SK-N-SH (cell line): ENCODE results near the gene PTPRD. TPM values are rescaled to one million over a fixed set of nuclear protein-coding genes. Genes with fewer than 3 reads are reported as not detected.

Experiments
- CTCF ChIA-PET: fragments of 300-600, 350-600 bp; formaldehyde crosslinking; extraction: SDS; loops from one replicate; lab custom pipeline; 2021; lab: Yijun Ruan, JAX
- POLR2A ChIA-PET: fragments of 350-600 bp; sonication (Branson Sonifier 250); formaldehyde crosslinking; extraction: SDS; loops from one replicate; lab custom pipeline; 2020; ENCODE audit warnings: antibody characterized with exemption, inconsistent platforms; lab: Yijun Ruan, JAX
- DNase-seq: peaks from one replicate; pipeline ENCODE4 v3.0.0; 2012
- H2AFZ ChIP-seq: fragments of 200-600 bp; sonication (generic); 2 replicates; pipeline ENCODE4 v1.8.1; 2016; ENCODE audit warnings: antibody characterized with exemption, mild to moderate bottlenecking, low read depth
- H3F3A ChIP-seq: fragments of 200-600 bp; sonication (generic); replicated peaks from 2 replicates; pipeline ENCODE3; 2016; ENCODE audit warnings: antibody characterized with exemption, mild to moderate bottlenecking; ENCODE audit not compliant: insufficient read depth
- H3K27ac ChIP-seq, 2 experiments: fragments of 200-500 bp in 1 of 2; fragments of 200-600 bp in 1 of 2; sonication (Bioruptor generic) in 1 of 2; sonication (generic), shearing (Covaris generic) in 1 of 2; 2 replicates each; pipeline versions ENCODE4 v1.5.1 to v1.6.1; 2014 to 2016; ENCODE audit warnings: low read depth in 2 of 2, inconsistent platforms in 1 of 2, low read length in 1 of 2, mild to moderate bottlenecking in 1 of 2, mixed read lengths in 1 of 2
- H3K27me3 ChIP-seq: fragments of 200-600 bp; sonication (generic), shearing (Covaris generic); 2 replicates; pipeline ENCODE4 v1.6.1; 2016; ENCODE audit warnings: mixed run types; ENCODE audit not compliant: insufficient read depth
- H3K36me3 ChIP-seq, 2 experiments: fragments of 200-500 bp in 1 of 2; fragments of 200-600 bp in 1 of 2; sonication (Bioruptor generic) in 1 of 2; sonication (generic) in 1 of 2; replicated peaks in 1 of 2; 2 replicates each; pipeline versions ENCODE3 to v1.5.1; 2014 to 2016; ENCODE audit warnings: low read length in 1 of 2, mild to moderate bottlenecking in 1 of 2; ENCODE audit not compliant: insufficient read depth in 2 of 2, control insufficient read depth in 1 of 2
- H3K4me1 ChIP-seq, 2 experiments: fragments of 200-500 bp in 1 of 2; fragments of 200-600 bp in 1 of 2; sonication (Bioruptor generic) in 1 of 2; sonication (generic), shearing (Covaris generic) in 1 of 2; 2 replicates each; pipeline versions ENCODE4 v1.5.1 to v1.6.1; 2014 to 2016; ENCODE audit warnings: low read depth in 1 of 2, low read length in 1 of 2, mixed run types in 1 of 2; ENCODE audit not compliant: insufficient read depth in 2 of 2, control insufficient read depth in 1 of 2
- H3K4me2 ChIP-seq: fragments of 200-600 bp; sonication (generic), shearing (Covaris generic); 2 replicates; pipeline ENCODE4 v1.6.1; 2017; ENCODE audit warnings: mixed run types
- H3K4me3 ChIP-seq, 2 experiments: fragments of 200-500 bp in 1 of 2; fragments of 200-600 bp in 1 of 2; sonication (Bioruptor generic) in 1 of 2; sonication (generic), shearing (Covaris generic) in 1 of 2; 2 replicates each; pipeline versions ENCODE4 v1.5.1 to v1.8.1; 2014 to 2016; ENCODE audit warnings: low read depth in 2 of 2, inconsistent platforms in 1 of 2, low read length in 1 of 2, mild to moderate bottlenecking in 1 of 2, mixed read lengths in 1 of 2, moderate library complexity in 1 of 2
- H3K79me2 ChIP-seq: fragments of 200-600 bp; sonication (generic); 2 replicates; pipeline ENCODE4 v1.8.1; 2017; ENCODE audit warnings: mild to moderate bottlenecking; ENCODE audit not compliant: insufficient read depth
- H3K9ac ChIP-seq: fragments of 200-600 bp; sonication (generic); 2 replicates; pipeline ENCODE4 v1.6.1; 2017; ENCODE audit warnings: mixed run types
- H3K9me2 ChIP-seq: fragments of 200-600 bp; sonication (generic); 2 replicates; pipeline ENCODE4 v1.6.1; 2017; ENCODE audit warnings: mixed run types
- H3K9me3 ChIP-seq: fragments of 200-600 bp; sonication (generic); 2 replicates; pipeline ENCODE4 v1.6.1; 2017; ENCODE audit warnings: mixed run types, mild to moderate bottlenecking, moderate library complexity
- H4K20me1 ChIP-seq: fragments of 200-600 bp; sonication (generic); 2 replicates; pipeline ENCODE4 v1.6.1; 2017; ENCODE audit warnings: mild to moderate bottlenecking, mixed run types; ENCODE audit not compliant: insufficient read depth
- CTCF ChIP-seq: fragments of 200-600 bp; sonication (generic); IDR thresholded peaks from 2 replicates; pipeline ENCODE4 v1.6.1; 2017; ENCODE audit warnings: antibody characterized with exemption, mild to moderate bottlenecking, moderate library complexity
- EP300 ChIP-seq, 2 experiments: IDR thresholded peaks; 2 replicates each; pipeline versions ENCODE4 v1.4.0 to v1.6.1; 2012; ENCODE audit warnings: borderline replicate concordance in 1 of 2, low read depth in 1 of 2, low read length in 1 of 2
- EZH2phosphoT487 ChIP-seq: fragments of 200-600 bp; sonication (generic); IDR thresholded peaks from 2 replicates; pipeline ENCODE4 v1.6.1; 2017; ENCODE audit warnings: low read depth, mixed run types, mild to moderate bottlenecking, antibody characterized with exemption, moderate library complexity, borderline replicate concordance
- FOSL2 ChIP-seq: IDR thresholded peaks from 2 replicates; pipeline ENCODE4 v1.4.0; 2012; ENCODE audit warnings: low read depth, mild to moderate bottlenecking, moderate library complexity, borderline replicate concordance
- FOXM1 ChIP-seq: IDR thresholded peaks from 2 replicates; pipeline ENCODE4 v1.4.0; 2012; ENCODE audit warnings: low read depth, mild to moderate bottlenecking
- GABPA ChIP-seq: IDR thresholded peaks from 2 replicates; pipeline ENCODE4 v1.4.0; 2012; ENCODE audit warnings: low read depth, mild to moderate bottlenecking
- MAX ChIP-seq: IDR thresholded peaks from 2 replicates; pipeline ENCODE4 v1.4.0; 2012; ENCODE audit warnings: low read depth
- MEF2A ChIP-seq: IDR thresholded peaks from 2 replicates; pipeline ENCODE4 v1.4.0; 2012; ENCODE audit warnings: low read depth, borderline replicate concordance
- NRF1 ChIP-seq: IDR thresholded peaks from 2 replicates; pipeline ENCODE4 v1.6.1; 2012; ENCODE audit warnings: low read depth, mild to moderate bottlenecking, low read length
- POLR2AphosphoS5 ChIP-seq: IDR thresholded peaks from 2 replicates; pipeline ENCODE4 v1.6.1; 2012; ENCODE audit warnings: low read depth, low read length
- RAD21 ChIP-seq: IDR thresholded peaks from 2 replicates; pipeline ENCODE4 v1.6.1; 2012; ENCODE audit warnings: mild to moderate bottlenecking, low read length
- RXRA ChIP-seq: IDR thresholded peaks from 2 replicates; pipeline ENCODE4 v1.4.0; 2012; ENCODE audit warnings: low read depth, mild to moderate bottlenecking, borderline replicate concordance
- SMC3 ChIP-seq: IDR thresholded peaks from 2 replicates; pipeline ENCODE4 v1.6.1; 2012; ENCODE audit warnings: low read depth, low read length, improper control_type of control experiment
- TEAD4 ChIP-seq: IDR thresholded peaks from 2 replicates; pipeline ENCODE4 v1.4.0; 2012; ENCODE audit warnings: mild to moderate bottlenecking, borderline replicate concordance; ENCODE audit not compliant: insufficient read depth
- USF1 ChIP-seq: IDR thresholded peaks from 2 replicates; pipeline ENCODE4 v1.4.0; 2012; ENCODE audit warnings: low read depth, borderline replicate concordance
- USF2 ChIP-seq: fragments of 150-350 bp; IDR thresholded peaks from 2 replicates; pipeline ENCODE4 v1.6.1; 2017; ENCODE audit warnings: antibody characterized with exemption, low read length, low read depth, borderline replicate concordance
- ZBTB33 ChIP-seq: IDR thresholded peaks from 2 replicates; pipeline ENCODE4 v1.4.0; 2012; ENCODE audit warnings: low read depth, borderline replicate concordance
- WGBS: methylation state at CpG from one replicate; pipeline ENCODE4 v1.1.6; 2017; ENCODE audit warnings: low lambda C conversion rate; 5-methylcytosine and 5-hydroxymethylcytosine counted together
- polyA plus RNA-seq, 3 experiments: library from polyadenylated mRNA; depleted of rRNA; stranded (reverse); fragments of >200 nt; gene quantifications; 2 replicates each; pipeline ENCODE4 v1.2.3, GENCODE V29; 2012

The PTPRD gene
- polyA plus RNA-seq, 1 of the 3 experiments (the other 2 are of a cell fraction): 0.15 TPM

- TF ChIP-seq USF1: no peak
- TF ChIP-seq FOSL2: no peak
Measured at GRCh38 chr9:8782237-8782636, 1830.6 kb downstream of the PTPRD start (continued).

GRCh38 chr9:8781458-8781857, 1831.3 kb downstream of the PTPRD start:
- no peak for TF ChIP-seq GABPA
- TF ChIP-seq TEAD4: no peak
- no peak for TF ChIP-seq EZH2phosphoT487
- TF ChIP-seq FOXM1: no peak
- TF ChIP-seq POLR2AphosphoS5: no peak
- TF ChIP-seq MEF2A: no peak
- no peak for TF ChIP-seq USF2
- TF ChIP-seq CTCF: no peak
- TF ChIP-seq MAX: no peak
- TF ChIP-seq RXRA: no peak
- no peak for TF ChIP-seq RAD21
- TF ChIP-seq SMC3: no peak
- TF ChIP-seq ZBTB33: no peak
- no peak for TF ChIP-seq EP300 (IDR thresholded peaks at IDR 0.05; ENCODE audit: borderline replicate concordance in 1 of 2, low read depth in 1 of 2, low read length in 1 of 2)
- no peak for TF ChIP-seq NRF1
- H3K79me2 ChIP-seq: no peaks in the 10 kb centered on the region
- ChIA-PET CTCF (no interaction called here), POLR2A (no interaction called here)
- DNase-seq: no peak
- H3K27ac ChIP-seq: no peak overlapping the region
- H3F3A ChIP-seq: no peaks in the 10 kb centered on the region
- no peaks in the 10 kb centered on the region for H3K27me3 ChIP-seq
- 0% methylated on average over 1 of the region's 1 CpG for WGBS
- H2AFZ ChIP-seq: no peak overlapping the region
- H3K36me3 ChIP-seq: no peaks in the 10 kb centered on the region
- H3K4me1 ChIP-seq: peaks cover 0 to 3% of the 10 kb centered on the region in 2 experiments; a peak in 2 of 4 replicates
- no peak overlapping the region for H3K4me2 ChIP-seq
- no peak overlapping the region for H3K4me3 ChIP-seq
- no peaks in the 10 kb centered on the region for H4K20me1 ChIP-seq
- H3K9me2 ChIP-seq: no peaks in the 10 kb centered on the region
- H3K9me3 ChIP-seq: no peaks in the 10 kb centered on the region
- no peak overlapping the region for H3K9ac ChIP-seq
